PC-3 (cell line): Measurements from ENCODE around the gene ARL3. TPM values are rescaled to one million over a fixed set of nuclear protein-coding genes. Genes with fewer than 3 reads are reported as not detected.
A peak's percentile ranks its signal among the peaks of the same experiment; 100 is the strongest.

ENCODE experiments used
- ATAC-seq: fragments of 200-7000 bp; cut with Tn5 transposase; 2 replicates; pipeline ENCODE4 v1.9.1; 2020; ENCODE audit warnings: mild to moderate bottlenecking, moderate library complexity
- BruUV-seq: library from RNA; stranded (reverse); fragments of 400-500 nt; replicated peaks from 2 replicates; lab custom pipeline; 2021; lab: Mats Ljungman, UMichigan
- CTCF ChIA-PET: fragments of 300-600 bp; sonication (Branson Sonifier 250); formaldehyde crosslinking; loops from one replicate; lab custom pipeline; 2022; ENCODE audit warnings: antibody characterized with exemption; lab: Charles Lee
- POLR2A ChIA-PET: fragments of 300-600 bp; sonication (Branson Sonifier 250); formaldehyde crosslinking; loops from one replicate; lab custom pipeline; 2022; ENCODE audit warnings: antibody characterized with exemption; ENCODE audit not compliant: unreplicated experiment; lab: Charles Lee
- DNase-seq: peaks from one replicate; pipeline ENCODE4 v3.0.0-alpha.2; 2015
- H2AFZ ChIP-seq: fragments of 300-600 bp; sonication (generic); 2 replicates; pipeline ENCODE4 v1.6.0; 2016; ENCODE audit warnings: antibody characterized with exemption, low read length
- H3F3A ChIP-seq: fragments of 300-600 bp; sonication (generic); one replicate; pipeline ENCODE4 v1.6.0; 2017; ENCODE audit warnings: antibody characterized with exemption, low read length, control low read depth, mild to moderate bottlenecking; ENCODE audit not compliant: unreplicated experiment
- H3K27ac ChIP-seq: fragments of 300-600 bp; sonication (generic); 2 replicates; pipeline ENCODE4 v1.5.1; 2016; ENCODE audit warnings: mild to moderate bottlenecking, low read length
- H3K27me3 ChIP-seq: fragments of 300-600 bp; sonication (generic); 2 replicates; pipeline ENCODE4 v1.6.1; 2016; ENCODE audit warnings: low read length, mixed read lengths
- H3K36me3 ChIP-seq: fragments of 300-600 bp; sonication (generic); 2 replicates; pipeline ENCODE4 v1.6.1; 2016; ENCODE audit warnings: low read depth, mixed run types, low read length, mixed read lengths
- H3K4me1 ChIP-seq: fragments of 300-600 bp; sonication (generic); 2 replicates; pipeline ENCODE4 v1.5.1; 2016; ENCODE audit warnings: low read length; ENCODE audit not compliant: insufficient read depth
- H3K4me2 ChIP-seq: fragments of 300-600 bp; sonication (generic); 2 replicates; pipeline ENCODE4 v1.6.0; 2016; ENCODE audit warnings: low read length
- H3K4me3 ChIP-seq: fragments of 300-600 bp; sonication (generic); 2 replicates; pipeline ENCODE4 v1.5.1; 2016; ENCODE audit warnings: mild to moderate bottlenecking, low read length, mixed read lengths
- H3K79me2 ChIP-seq: fragments of 300-600 bp; sonication (generic); 2 replicates; pipeline ENCODE4 v1.6.1; 2017; ENCODE audit warnings: low read length, mixed read lengths
- H3K9ac ChIP-seq: fragments of 300-600 bp; sonication (generic); 2 replicates; pipeline ENCODE4 v1.6.0; 2016; ENCODE audit warnings: mild to moderate bottlenecking, low read length
- H3K9me2 ChIP-seq: fragments of 300-600 bp; sonication (generic); replicated peaks from 2 replicates; pipeline ENCODE4 v1.6.1; 2016; ENCODE audit warnings: mixed run types, low read length, mixed read lengths
- H3K9me3 ChIP-seq: fragments of 300-600 bp; sonication (generic); 2 replicates; pipeline ENCODE4 v1.6.1; 2016; ENCODE audit warnings: low read length, mixed read lengths
- H4K20me1 ChIP-seq: fragments of 300-600 bp; sonication (generic); 2 replicates; pipeline ENCODE4 v1.6.1; 2016; ENCODE audit warnings: low read length, mixed read lengths
- EZH2 ChIP-seq: fragments of 300-600 bp; sonication (generic); IDR thresholded peaks from one replicate; pipeline ENCODE4 v1.6.1; 2017; ENCODE audit warnings: antibody characterized with exemption, mild to moderate bottlenecking, low read length; ENCODE audit not compliant: unreplicated experiment
- EZH2phosphoT487 ChIP-seq: fragments of 300-600 bp; sonication (generic); IDR thresholded peaks from 2 replicates; pipeline ENCODE4 v1.6.1; 2018; ENCODE audit warnings: mild to moderate bottlenecking, antibody characterized with exemption, low read length, borderline replicate concordance
- intact Hi-C: fragments of 100-400 bp; cut with micrococcal nuclease; formaldehyde crosslinking; loops from 2 replicates; pipeline ENCODE4 v1.9.0; 2023
- total RNA-seq: library from RNA; depleted of rRNA; stranded (reverse); fragments of >200 nt; gene quantifications from 2 replicates; pipeline ENCODE4 v1.2.3, GENCODE V29; 2014
- TF ChIP-seq, protein P1 (sequence below): fragments of 300-600 bp; sonication (generic); conservative IDR thresholded peaks from 2 replicates; pipeline ENCODE4 v1.5.1; 2017; ENCODE audit warnings: antibody characterized with exemption, low read depth, mild to moderate bottlenecking, low read length

Gene ARL3
- total RNA-seq, 1 experiment from 2014 or later, result 2.8 TPM

- Histone ChIP-seq H2AFZ (no peak overlapping the region), H3K9ac (no peak overlapping the region), H3K27me3 (no peaks in the 10 kb centered on the region), H3K27ac (no peak overlapping the region), H3F3A (no peaks in the 10 kb centered on the region), H3K9me3 (no peaks in the 10 kb centered on the region), H3K9me2 (no peaks in the 10 kb centered on the region), H3K4me2 (peak overlapping the region; percentile 32; the same call in 1 of the 2 replicates), H4K20me1 (no peaks in the 10 kb centered on the region), H3K4me1 (peaks cover 3% of the 10 kb centered on the region; the same call in 1 of the 2 replicates), H3K79me2 (no peaks in the 10 kb centered on the region), H3K4me3 (no peak overlapping the region), H3K36me3 (no peaks in the 10 kb centered on the region)
- ChIA-PET POLR2A (interaction anchor here (0.6 kb wide), 1 partner anchor 11 kb away, joined by 3 read pairs; no protein-coding TSS in a partner anchor), CTCF (interaction anchor here (0.7 kb wide), 1 partner anchor 399 kb away, joined by 8 read pairs; no protein-coding TSS in a partner anchor)
- DNase-seq (no peak), ATAC-seq (no peak)
- no TSS peak for BruUV-seq
- intact Hi-C loops, result loop anchor here (5.0 kb wide), 1 partner anchor 36 kb away; the partner anchor contains the start of genes ARL3 and SFXN2
- no peak for TF ChIP-seq EZH2phosphoT487
- TF ChIP-seq, protein P1, sequence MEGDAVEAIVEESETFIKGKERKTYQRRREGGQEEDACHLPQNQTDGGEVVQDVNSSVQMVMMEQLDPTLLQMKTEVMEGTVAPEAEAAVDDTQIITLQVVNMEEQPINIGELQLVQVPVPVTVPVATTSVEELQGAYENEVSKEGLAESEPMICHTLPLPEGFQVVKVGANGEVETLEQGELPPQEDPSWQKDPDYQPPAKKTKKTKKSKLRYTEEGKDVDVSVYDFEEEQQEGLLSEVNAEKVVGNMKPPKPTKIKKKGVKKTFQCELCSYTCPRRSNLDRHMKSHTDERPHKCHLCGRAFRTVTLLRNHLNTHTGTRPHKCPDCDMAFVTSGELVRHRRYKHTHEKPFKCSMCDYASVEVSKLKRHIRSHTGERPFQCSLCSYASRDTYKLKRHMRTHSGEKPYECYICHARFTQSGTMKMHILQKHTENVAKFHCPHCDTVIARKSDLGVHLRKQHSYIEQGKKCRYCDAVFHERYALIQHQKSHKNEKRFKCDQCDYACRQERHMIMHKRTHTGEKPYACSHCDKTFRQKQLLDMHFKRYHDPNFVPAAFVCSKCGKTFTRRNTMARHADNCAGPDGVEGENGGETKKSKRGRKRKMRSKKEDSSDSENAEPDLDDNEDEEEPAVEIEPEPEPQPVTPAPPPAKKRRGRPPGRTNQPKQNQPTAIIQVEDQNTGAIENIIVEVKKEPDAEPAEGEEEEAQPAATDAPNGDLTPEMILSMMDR, result no peak
Measured at GRCh38 chr10:102676534-102677315, 37.5 kb downstream of the ARL3 start.

- no peaks in the 10 kb centered on the region for H3F3A ChIP-seq
- POLR2A ChIA-PET, result interaction anchor here (0.6 kb wide), 1 partner anchor 37 kb away, joined by 3 read pairs; no protein-coding TSS in a partner anchor
- H3K79me2 ChIP-seq, result no peaks in the 10 kb centered on the region
- no peak overlapping the region for H3K4me3 ChIP-seq
- H3K27me3 ChIP-seq, result no peaks in the 10 kb centered on the region
- H3K27ac ChIP-seq, result no peak overlapping the region
- H3K36me3 ChIP-seq, result no peaks in the 10 kb centered on the region
- H3K9me2 ChIP-seq, result no peaks in the 10 kb centered on the region
- no peak overlapping the region for H3K9ac ChIP-seq
- no peaks in the 10 kb centered on the region for H4K20me1 ChIP-seq
- H3K9me3 ChIP-seq, result no peaks in the 10 kb centered on the region
- H3K4me1 ChIP-seq, result peaks cover 3% of the 10 kb centered on the region; the same call in 1 of the 2 replicates
- BruUV-seq, result no TSS peak
- intact Hi-C loops, result loop anchor here (5.0 kb wide), 1 partner anchor 36 kb away; the partner anchor contains the start of genes ARL3 and SFXN2
- ATAC-seq (peak; percentile 79), DNase-seq (peak; percentile 55)
- peak overlapping the region; percentile 32; the same call in 1 of the 2 replicates for H3K4me2 ChIP-seq
- no peak overlapping the region for H2AFZ ChIP-seq
- TF ChIP-seq, protein P1, result no peak
- TF ChIP-seq EZH2, result no peak
- no peak for TF ChIP-seq EZH2phosphoT487
- CTCF ChIA-PET, result interaction anchor here (0.5 to 0.7 kb wide), 2 partner anchors 71 to 398 kb away, joined by 4 to 8 read pairs; no protein-coding TSS in a partner anchor
Measured at GRCh38 chr10:102675666-102676533, 38.3 kb downstream of the ARL3 start.
